OCI-LY7 (cell line): ENCODE results near the gene WFS1. TPM values are rescaled to one million over a fixed set of nuclear protein-coding genes. Genes with fewer than 3 reads are reported as not detected.

Experiments
- BruUV-seq: library from RNA; stranded (reverse); fragments of 400-500 nt; replicated peaks from 2 replicates; lab custom pipeline; 2021; lab: Mats Ljungman, UMichigan
- CTCF ChIA-PET: fragments of 300-600 bp; sonication (Branson Sonifier 250); formaldehyde crosslinking; loops from one replicate; lab custom pipeline; 2022; ENCODE audit warnings: antibody characterized with exemption; ENCODE audit not compliant: unreplicated experiment; lab: Charles Lee
- POLR2A ChIA-PET: fragments of 300-600 bp; sonication (Branson Sonifier 250); formaldehyde crosslinking; loops from one replicate; lab custom pipeline; 2022; ENCODE audit warnings: antibody characterized with exemption; lab: Charles Lee
- DNase-seq: peaks from one replicate; pipeline ENCODE4 v3.0.0-alpha.2; 2015; ENCODE audit warnings: low spot score
- H2AFZ ChIP-seq: fragments of 200-600 bp; sonication (generic), shearing (Covaris generic); 2 replicates; pipeline ENCODE4 v1.6.1; 2014; ENCODE audit warnings: mild to moderate bottlenecking, antibody characterized with exemption, low read length, moderate library complexity
- H3K27ac ChIP-seq: fragments of 200-600 bp; sonication (generic); 2 replicates; pipeline ENCODE4 v1.5.1; 2014; ENCODE audit warnings: mixed run types, low read depth, mild to moderate bottlenecking, moderate library complexity, low read length, inconsistent platforms; ENCODE audit not compliant: poor library complexity, severe bottlenecking
- H3K36me3 ChIP-seq: fragments of 200-600 bp; sonication (generic); 2 replicates; pipeline ENCODE4 v1.6.1; 2014; ENCODE audit warnings: mild to moderate bottlenecking, antibody characterized with exemption, low read length, moderate library complexity, mixed read lengths; ENCODE audit not compliant: insufficient read depth
- H3K4me1 ChIP-seq: fragments of 200-600 bp; sonication (generic); 2 replicates; pipeline ENCODE4 v1.5.1; 2014; ENCODE audit warnings: mild to moderate bottlenecking, low read length; ENCODE audit not compliant: insufficient read depth, poor library complexity, severe bottlenecking
- H3K4me2 ChIP-seq: fragments of 200-600 bp; sonication (generic); 2 replicates; pipeline ENCODE4 v1.6.1; 2014; ENCODE audit warnings: mild to moderate bottlenecking, low read length
- H3K4me3 ChIP-seq: fragments of 200-600 bp; sonication (generic); 2 replicates; pipeline ENCODE4 v1.5.1; 2014; ENCODE audit warnings: mild to moderate bottlenecking, low read depth, low read length; ENCODE audit not compliant: poor library complexity, severe bottlenecking
- H3K79me2 ChIP-seq: fragments of 200-600 bp; sonication (generic); 2 replicates; pipeline ENCODE4 v1.6.1; 2016; ENCODE audit warnings: low read depth, mild to moderate bottlenecking, low read length, moderate library complexity, mixed read lengths; ENCODE audit not compliant: insufficient read depth
- H3K9me2 ChIP-seq: fragments of 200-600 bp; sonication (generic); 2 replicates; pipeline ENCODE4 v1.6.1; 2016; ENCODE audit warnings: mild to moderate bottlenecking, low read length, mixed read lengths; ENCODE audit not compliant: insufficient read depth
- H3K9me3 ChIP-seq: fragments of 200-600 bp; sonication (generic); 2 replicates; pipeline ENCODE4 v1.6.1; 2014; ENCODE audit warnings: mild to moderate bottlenecking, mixed run types, low read length, mixed read lengths
- H4K20me1 ChIP-seq: fragments of 200-600 bp; sonication (generic); 2 replicates; pipeline ENCODE4 v1.6.1; 2014; ENCODE audit warnings: mild to moderate bottlenecking, antibody characterized with exemption, low read length, moderate library complexity, mixed read lengths; ENCODE audit not compliant: insufficient read depth
- CTCF ChIP-seq: fragments of 200-600 bp; sonication (generic); conservative IDR thresholded peaks from 2 replicates; pipeline ENCODE4 v1.5.1; 2014; ENCODE audit warnings: mild to moderate bottlenecking, antibody characterized with exemption, low read length, moderate library complexity, mixed read lengths
- EZH2phosphoT487 ChIP-seq: fragments of 200-600 bp; sonication (generic); IDR thresholded peaks from 2 replicates; pipeline ENCODE4 v1.6.1; 2018; ENCODE audit warnings: low read depth, borderline replicate concordance, mild to moderate bottlenecking, mixed run types, antibody characterized with exemption, low read length, moderate library complexity, mixed read lengths
- intact Hi-C: fragments of 100-400 bp; cut with micrococcal nuclease; formaldehyde crosslinking; loops from one replicate; pipeline ENCODE4 v1.10.0; 2022; ENCODE audit not compliant: unreplicated experiment
- total RNA-seq, 2 experiments: library from RNA; depleted of rRNA in 1 of 2; stranded (reverse); fragments of >200 nt in 1 of 2; shearing (Covaris generic) in 1 of 2; gene quantifications; 2 replicates each; pipeline ENCODE4 v1.2.3, GENCODE V29; 2014 to 2022

The WFS1 gene
- total RNA-seq, 2 experiments from 2014 or later = 6.1 to 14.5 TPM

DNA sequence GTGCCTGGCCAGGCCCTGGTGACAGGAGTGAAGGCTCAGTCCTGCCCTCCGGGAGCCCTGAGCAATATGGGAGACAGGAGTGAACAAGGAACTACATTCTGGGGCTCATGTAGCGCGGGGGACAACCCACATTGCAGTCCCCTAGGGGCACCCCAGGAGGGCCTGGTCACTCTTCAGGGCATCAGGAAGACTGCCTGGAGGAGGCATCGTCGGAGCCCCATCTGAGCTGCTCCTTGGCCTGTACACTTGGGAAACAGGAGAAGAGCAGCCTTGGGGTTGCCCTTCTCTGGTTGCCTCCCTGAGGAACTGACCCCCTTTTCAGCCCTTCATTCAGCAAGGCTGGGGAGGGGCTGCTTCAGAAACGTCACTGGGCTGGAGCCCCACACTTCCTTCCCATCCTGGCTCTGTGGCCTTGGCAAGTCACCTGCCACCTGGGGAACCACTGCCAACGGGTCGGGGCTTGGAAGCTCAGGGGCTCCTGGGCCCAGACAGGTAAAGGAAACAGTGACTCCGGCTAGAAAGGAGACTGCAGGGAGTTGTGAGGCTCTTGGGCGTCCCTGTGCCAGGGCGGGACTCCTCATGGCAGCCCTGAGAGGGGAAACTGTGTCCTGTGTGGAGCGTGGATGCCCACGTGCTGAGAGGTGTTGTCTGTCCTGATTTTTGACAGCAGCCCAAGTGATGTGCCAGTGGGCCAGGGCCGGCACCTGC, 10.1 kb downstream of the WFS1 start:
- BruUV-seq = no TSS peak

DNA sequence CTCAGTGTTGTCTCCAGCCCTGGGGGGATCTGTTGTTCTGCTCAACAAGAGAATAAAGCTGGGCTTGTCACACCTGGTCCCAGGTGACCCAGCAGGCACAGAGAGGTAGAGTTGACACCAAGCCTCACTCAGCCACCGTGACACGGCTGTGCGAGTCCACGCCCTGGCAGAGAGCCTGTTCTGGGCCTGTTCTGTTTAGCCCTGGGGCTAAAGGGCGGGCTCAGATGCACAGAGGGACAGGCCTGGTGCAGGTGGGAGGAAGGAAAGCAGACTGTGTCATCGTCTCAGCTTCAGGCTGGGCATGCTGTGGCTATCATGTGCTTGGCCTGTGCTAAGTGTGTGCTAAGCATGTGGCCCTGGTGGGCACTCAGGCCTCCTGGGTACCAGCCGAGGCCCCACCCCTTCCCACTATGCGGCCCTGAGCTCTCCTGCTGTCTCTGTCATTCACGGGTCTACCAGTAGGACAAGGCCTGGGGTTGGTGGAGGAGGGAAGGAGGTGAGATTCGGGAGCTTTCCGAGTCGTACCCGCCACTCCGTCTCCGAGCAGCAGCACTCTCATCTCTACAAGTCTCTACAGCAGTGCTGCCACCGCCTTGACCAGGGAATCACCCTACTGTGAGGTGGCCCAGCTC, 10.8 kb downstream of the WFS1 start:
- no peak for TF ChIP-seq CTCF
- TF ChIP-seq EZH2phosphoT487 = no peak
- H2AFZ ChIP-seq = no peak overlapping the region
- no peak overlapping the region for H3K4me2 ChIP-seq
- ChIA-PET CTCF (no interaction called here), POLR2A (no interaction called here)
- H3K4me3 ChIP-seq = no peak overlapping the region
- intact Hi-C loops = no loop called here
- no peak for DNase-seq
- H3K9me2 ChIP-seq = no peaks in the 10 kb centered on the region
- peaks cover 9% of the 10 kb centered on the region; the same call in 1 of the 2 replicates for H4K20me1 ChIP-seq
- H3K9me3 ChIP-seq = no peaks in the 10 kb centered on the region
- no peaks in the 10 kb centered on the region; the same call in 1 of the 2 replicates for H3K36me3 ChIP-seq
- peaks cover 24% of the 10 kb centered on the region for H3K4me1 ChIP-seq
- no peaks in the 10 kb centered on the region for H3K79me2 ChIP-seq
- no peak overlapping the region for H3K27ac ChIP-seq
- no TSS peak for BruUV-seq

More for the DNA sequence above, 10.1 kb downstream of the WFS1 start:
- no peak overlapping the region for H3K4me2 ChIP-seq
- H3K4me1 ChIP-seq = peaks cover 32% of the 10 kb centered on the region
- CTCF ChIA-PET = no interaction called here
- no peaks in the 10 kb centered on the region for H3K9me2 ChIP-seq
- DNase-seq = no peak
- H3K36me3 ChIP-seq = no peaks in the 10 kb centered on the region; the same call in 1 of the 2 replicates
- H3K9me3 ChIP-seq = no peaks in the 10 kb centered on the region
- intact Hi-C loops = no loop called here
- H3K4me3 ChIP-seq = no peak overlapping the region
- no peaks in the 10 kb centered on the region for H3K79me2 ChIP-seq
- H2AFZ ChIP-seq = no peak overlapping the region
- TF ChIP-seq EZH2phosphoT487 = no peak
- TF ChIP-seq CTCF = no peak
- H4K20me1 ChIP-seq = peaks cover 9% of the 10 kb centered on the region; the same call in 1 of the 2 replicates
- POLR2A ChIA-PET = no interaction called here
- no peak overlapping the region for H3K27ac ChIP-seq
